GM23338 (cell line): ENCODE results near the gene ZNF783. TPM values are rescaled to one million over a fixed set of nuclear protein-coding genes. Genes with fewer than 3 reads are reported as not detected.
A peak's percentile ranks its signal among the peaks of the same experiment; 100 is the strongest.

Source experiments
- ATAC-seq: fragments of 200-7000 bp; cut with Tn5 transposase; 3 replicates; pipeline ENCODE4 v1.9.1; 2020
- DNase-seq: peaks from one replicate; pipeline ENCODE4 v3.0.0-alpha.2; 2015; ENCODE audit warnings: low spot score
- H2AFZ ChIP-seq: fragments of 200-600 bp; sonication (generic); 2 replicates; pipeline ENCODE4 v1.8.0; 2016; ENCODE audit warnings: antibody characterized with exemption, mild to moderate bottlenecking, moderate library complexity
- H3F3A ChIP-seq: fragments of 200-600 bp; sonication (generic); replicated peaks from 2 replicates; pipeline ENCODE4 v1.8.0; 2017; ENCODE audit warnings: antibody characterized with exemption, mixed run types, low read depth
- H3K27ac ChIP-seq: fragments of 200-600 bp; sonication (generic); 2 replicates; pipeline ENCODE4 v1.6.1; 2016; ENCODE audit warnings: low read depth
- H3K27me3 ChIP-seq: fragments of 200-600 bp; sonication (generic); 2 replicates; pipeline ENCODE4 v1.8.0; 2016; ENCODE audit warnings: mild to moderate bottlenecking, mixed run types, moderate library complexity; ENCODE audit not compliant: insufficient read depth
- H3K36me3 ChIP-seq: fragments of 200-600 bp; sonication (generic); 2 replicates; pipeline ENCODE4 v1.8.0; 2016; ENCODE audit warnings: mild to moderate bottlenecking; ENCODE audit not compliant: insufficient read depth
- H3K4me1 ChIP-seq: fragments of 200-600 bp; sonication (generic); 2 replicates; pipeline ENCODE4 v1.8.0; 2016; ENCODE audit warnings: mild to moderate bottlenecking, moderate library complexity; ENCODE audit not compliant: insufficient read depth
- H3K4me2 ChIP-seq: fragments of 200-600 bp; sonication (generic); 2 replicates; pipeline ENCODE4 v1.7.1; 2017; ENCODE audit warnings: mixed run types
- H3K4me3 ChIP-seq: fragments of 200-600 bp; sonication (generic); 2 replicates; pipeline ENCODE4 v1.6.1; 2016; ENCODE audit warnings: mixed run types
- H3K79me2 ChIP-seq: fragments of 200-600 bp; sonication (generic); replicated peaks from 2 replicates; pipeline ENCODE4 v1.8.0; 2017; ENCODE audit warnings: mild to moderate bottlenecking; ENCODE audit not compliant: insufficient read depth
- H3K9me2 ChIP-seq: fragments of 200-600 bp; sonication (generic); 2 replicates; pipeline ENCODE4 v1.8.0; 2017; ENCODE audit not compliant: insufficient read depth
- H4K20me1 ChIP-seq: fragments of 200-600 bp; sonication (generic); replicated peaks from 2 replicates; pipeline ENCODE4 v1.8.0; 2017; ENCODE audit warnings: mild to moderate bottlenecking; ENCODE audit not compliant: insufficient read depth
- H3K27ac Mint-ChIP-seq: 2 replicates; pipeline ENCODE4 v1.8.0; 2020; ENCODE audit warnings: inconsistent platforms, mild to moderate bottlenecking, moderate library complexity, mixed read lengths
- H3K27me3 Mint-ChIP-seq: 3 replicates; pipeline ENCODE4 v1.8.0; 2022; ENCODE audit warnings: low read depth, mild to moderate bottlenecking, moderate library complexity, mixed read lengths, inconsistent platforms; ENCODE audit not compliant: insufficient read depth, poor library complexity
- H3K36me3 Mint-ChIP-seq: 3 replicates; pipeline ENCODE4 v1.8.0; 2021; ENCODE audit warnings: low read depth, mild to moderate bottlenecking, inconsistent platforms, moderate library complexity, mixed read lengths
- H3K4me1 Mint-ChIP-seq: 3 replicates; pipeline ENCODE4 v1.8.0; 2020; ENCODE audit warnings: mild to moderate bottlenecking, inconsistent platforms, mixed read lengths
- H3K4me3 Mint-ChIP-seq: 3 replicates; pipeline ENCODE4 v1.8.0; 2021; ENCODE audit warnings: moderate library complexity, mild to moderate bottlenecking, inconsistent platforms, mixed read lengths
- H3K9me3 Mint-ChIP-seq: 3 replicates; pipeline ENCODE4 v1.8.0; 2020; ENCODE audit warnings: moderate library complexity, mild to moderate bottlenecking, inconsistent platforms, mixed read lengths
- CTCF ChIP-seq, 2 experiments: fragments of 200-600 bp in 1 of 2; sonication (generic) in 1 of 2; conservative IDR thresholded peaks; 2 replicates each; pipeline versions ENCODE4 v1.5.1 to v1.6.1; 2016 to 2017; ENCODE audit warnings: antibody characterized with exemption in 2 of 2, low read depth in 2 of 2, mild to moderate bottlenecking in 2 of 2, moderate library complexity in 1 of 2
- EZH2 ChIP-seq: fragments of 200-600 bp; sonication (generic); IDR thresholded peaks from one replicate; pipeline ENCODE4 v1.8.0; 2017; ENCODE audit warnings: antibody characterized with exemption, mild to moderate bottlenecking, low read depth; ENCODE audit not compliant: unreplicated experiment
- EZH2phosphoT487 ChIP-seq: fragments of 200-600 bp; sonication (generic); IDR thresholded peaks from one replicate; pipeline ENCODE4 v1.8.1; 2018; ENCODE audit warnings: antibody characterized with exemption; ENCODE audit not compliant: unreplicated experiment
- NANOG ChIP-seq: IDR thresholded peaks from 2 replicates; pipeline ENCODE4 v1.6.1; 2016; ENCODE audit warnings: antibody characterized with exemption, borderline replicate concordance
- ZNF331 ChIP-seq: fragments of 250-450 bp; sonication (Bioruptor Pico); IDR thresholded peaks from 2 replicates; pipeline ENCODE4 v1.5.0; 2020; ENCODE audit warnings: low read depth, mild to moderate bottlenecking, moderate library complexity
- polyA plus RNA-seq: library from polyadenylated mRNA; unstranded; fragments of >200 nt; fragmentation: Nextera tagmentation; extraction: Ambion mirVana; gene quantifications from 2 replicates; pipeline ENCODE4 v1.2.1, GENCODE V29; 2016
- total RNA-seq: library from RNA; depleted of rRNA; stranded (reverse); fragments of >200 nt; shearing (Covaris generic); gene quantifications from 2 replicates; pipeline ENCODE4 v1.2.3, GENCODE V29; 2014
- TF ChIP-seq, protein P1 (sequence below): IDR thresholded peaks from one replicate; pipeline ENCODE4 v1.6.1; 2018; ENCODE audit warnings: antibody characterized with exemption; ENCODE audit not compliant: unreplicated experiment

The ZNF783 gene
- total and polyA plus RNA-seq, 2 experiments from 2014 or later, result 2.1 to 9.0 TPM

DNA sequence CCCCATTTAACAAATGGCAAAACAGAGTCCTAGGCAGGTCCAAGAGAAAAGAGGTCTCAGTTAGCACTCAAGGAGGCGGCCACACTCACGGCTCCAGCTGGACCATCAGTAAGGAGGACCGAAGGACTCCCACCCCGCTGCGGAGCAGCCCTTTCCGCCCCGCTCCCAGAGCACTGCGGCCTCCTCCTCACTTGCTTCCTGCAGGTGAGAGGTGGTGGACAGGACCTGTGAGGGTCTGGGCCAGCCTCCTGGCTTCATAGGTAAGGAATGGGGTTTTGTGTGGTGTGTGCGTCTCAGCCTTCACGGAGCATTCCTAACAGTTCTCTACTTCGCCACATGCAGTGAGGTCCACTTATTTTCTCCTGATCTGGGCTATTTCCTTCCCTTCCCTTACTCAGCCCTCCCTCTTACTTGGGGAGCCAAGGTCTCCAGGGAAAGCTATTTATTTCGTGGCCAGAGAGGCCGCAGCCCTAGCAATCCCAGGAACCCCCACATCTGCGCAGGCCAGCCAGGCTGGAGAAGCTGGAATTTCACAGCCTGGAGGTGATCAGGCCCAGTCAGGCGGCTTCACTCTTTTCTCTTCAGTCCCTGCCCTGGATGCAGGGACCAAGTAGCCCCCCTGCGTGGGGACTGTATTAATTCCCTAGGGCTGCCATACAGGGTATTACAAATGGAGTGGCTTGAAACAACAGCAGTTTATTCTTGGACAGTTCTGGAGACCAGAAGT lies 45.9 kb downstream of the ZNF783 start (continued):
- TF ChIP-seq, protein P1, sequence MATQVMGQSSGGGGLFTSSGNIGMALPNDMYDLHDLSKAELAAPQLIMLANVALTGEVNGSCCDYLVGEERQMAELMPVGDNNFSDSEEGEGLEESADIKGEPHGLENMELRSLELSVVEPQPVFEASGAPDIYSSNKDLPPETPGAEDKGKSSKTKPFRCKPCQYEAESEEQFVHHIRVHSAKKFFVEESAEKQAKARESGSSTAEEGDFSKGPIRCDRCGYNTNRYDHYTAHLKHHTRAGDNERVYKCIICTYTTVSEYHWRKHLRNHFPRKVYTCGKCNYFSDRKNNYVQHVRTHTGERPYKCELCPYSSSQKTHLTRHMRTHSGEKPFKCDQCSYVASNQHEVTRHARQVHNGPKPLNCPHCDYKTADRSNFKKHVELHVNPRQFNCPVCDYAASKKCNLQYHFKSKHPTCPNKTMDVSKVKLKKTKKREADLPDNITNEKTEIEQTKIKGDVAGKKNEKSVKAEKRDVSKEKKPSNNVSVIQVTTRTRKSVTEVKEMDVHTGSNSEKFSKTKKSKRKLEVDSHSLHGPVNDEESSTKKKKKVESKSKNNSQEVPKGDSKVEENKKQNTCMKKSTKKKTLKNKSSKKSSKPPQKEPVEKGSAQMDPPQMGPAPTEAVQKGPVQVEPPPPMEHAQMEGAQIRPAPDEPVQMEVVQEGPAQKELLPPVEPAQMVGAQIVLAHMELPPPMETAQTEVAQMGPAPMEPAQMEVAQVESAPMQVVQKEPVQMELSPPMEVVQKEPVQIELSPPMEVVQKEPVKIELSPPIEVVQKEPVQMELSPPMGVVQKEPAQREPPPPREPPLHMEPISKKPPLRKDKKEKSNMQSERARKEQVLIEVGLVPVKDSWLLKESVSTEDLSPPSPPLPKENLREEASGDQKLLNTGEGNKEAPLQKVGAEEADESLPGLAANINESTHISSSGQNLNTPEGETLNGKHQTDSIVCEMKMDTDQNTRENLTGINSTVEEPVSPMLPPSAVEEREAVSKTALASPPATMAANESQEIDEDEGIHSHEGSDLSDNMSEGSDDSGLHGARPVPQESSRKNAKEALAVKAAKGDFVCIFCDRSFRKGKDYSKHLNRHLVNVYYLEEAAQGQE, result no peak
- TF ChIP-seq EZH2phosphoT487 (no peak), CTCF (conservative IDR thresholded peaks at IDR 0.05; ENCODE audit: low read depth in 2 of 2) (no peak), ZNF331 (CRISPR knock-in tag) (no peak)

DNA sequence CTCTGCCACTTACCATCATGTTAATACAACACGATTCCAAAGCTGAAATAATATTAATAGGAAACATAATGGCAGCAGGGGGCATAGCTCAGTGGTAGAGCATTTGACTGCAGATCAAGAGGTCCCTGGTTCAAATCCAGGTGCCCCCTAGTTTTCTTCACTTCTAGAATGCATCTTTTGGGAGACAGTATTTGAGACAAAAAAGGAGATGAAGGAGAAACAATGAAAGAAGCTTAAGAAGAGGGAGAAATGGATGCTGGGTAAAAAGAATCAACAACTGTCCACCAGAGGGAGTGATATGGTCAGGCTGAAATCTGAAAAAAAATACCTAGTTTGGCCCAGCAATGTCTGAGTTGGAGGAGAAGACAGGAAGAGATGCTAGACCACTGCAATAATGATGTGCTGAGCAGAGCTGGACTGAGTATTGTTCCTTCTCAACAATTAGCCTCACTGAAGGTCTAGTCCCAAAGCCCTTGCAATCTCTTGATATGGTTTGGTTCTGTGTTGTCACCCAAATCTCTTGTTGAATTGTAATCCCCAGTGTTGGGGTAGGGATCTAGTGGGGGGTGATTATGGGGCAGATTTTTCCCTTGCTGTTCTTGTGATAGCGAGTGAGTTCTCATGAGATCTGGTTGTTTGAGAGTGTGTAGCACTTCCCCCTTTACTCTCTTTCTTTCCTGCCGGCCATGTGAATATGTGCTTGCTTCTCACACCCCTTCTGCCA lies 48.3 kb downstream of the ZNF783 start:
- Mint-ChIP-seq H3K9me3 (no peaks in the 10 kb centered on the region), H3K36me3 (no peaks in the 10 kb centered on the region), H3K4me1 (no peaks in the 10 kb centered on the region), H3K27ac (no peak overlapping the region), H3K27me3 (no peaks in the 10 kb centered on the region), H3K4me3 (no peak overlapping the region)
- peak; percentile 65 for ATAC-seq
- Histone ChIP-seq H3K4me1 (no peaks in the 10 kb centered on the region), H3K9me2 (no peaks in the 10 kb centered on the region), H3F3A (no peaks in the 10 kb centered on the region), H2AFZ (peak overlapping the region; percentile 45; the same call in 1 of the 2 replicates), H3K27ac (no peak overlapping the region), H3K27me3 (no peaks in the 10 kb centered on the region), H4K20me1 (no peaks in the 10 kb centered on the region), H3K4me2 (no peak overlapping the region), H3K36me3 (no peaks in the 10 kb centered on the region), H3K79me2 (no peaks in the 10 kb centered on the region), H3K4me3 (no peak overlapping the region)
- TF ChIP-seq EZH2 (no peak), NANOG (0 out of 2 replicates have a peak, but pooled peaks have one; percentile 9), CTCF (conservative IDR thresholded peaks at IDR 0.05; ENCODE audit: low read depth in 2 of 2) (peak; percentile 71 to 76)
- DNase-seq, result peak; percentile 83
